Retina (tissue), 1 donor: ENCODE results near the gene GOLGA6D.
"Not testable (repeated sequence)": the region's sequence is repeated elsewhere in the genome, so short reads cannot be mapped to it uniquely, and the experiment has no call there.

Experiments
- DNase-seq: peaks from one replicate; pipeline ENCODE4 v3.0.0-alpha.2; 2016

Gene GOLGA6D

GRCh38 chr15:75333654-75334419 is 51.2 kb downstream of the GOLGA6D start:
- DNase-seq = not testable (repeated sequence)

GRCh38 chr15:75335313-75335704 is 52.7 kb downstream of the GOLGA6D start:
- DNase-seq = no peak

- DNase-seq = peak; percentile 96
Measured at GRCh38 chr15:75335705-75336355, 53.2 kb downstream of the GOLGA6D start, which contains the start of gene COMMD4. COMMD4 (plus strand) TSS chr15:75336063; CDS start chr15:75336090, 27 bp downstream.

- no peak for DNase-seq
Measured at GRCh38 chr15:75338661-75339240, 56.1 kb downstream of the GOLGA6D start.

GRCh38 chr15:75339531-75340240 is 57.1 kb downstream of the GOLGA6D start:
- DNase-seq = no peak

GRCh38 chr15:75342221-75342620 is 59.6 kb downstream of the GOLGA6D start:
- no peak for DNase-seq

GRCh38 chr15:75343953-75344352 is 61.3 kb downstream of the GOLGA6D start:
- not testable (repeated sequence) for DNase-seq
